Measurements from ENCODE around the gene CDC14A. TPM values are rescaled to one million over a fixed set of nuclear protein-coding genes. Genes with fewer than 3 reads are reported as not detected.

CDC14A gene
- total and polyA plus RNA-seq, 2 of the 8 experiments (the other 6 are each of a cell fraction or from before 2014, with no cell fraction given) = 3.2 to 8.9 TPM

- H3K23ac ChIP-seq (ENCODE audit: insufficient read length) = no peak overlapping the region
- H2BK5ac ChIP-seq (ENCODE audit: low read depth, low read length) = no peak overlapping the region
- no peak overlapping the region for H3K4me3 ChIP-seq (ENCODE audit: extremely low read depth in 1 of 4, insufficient read depth in 2 of 4, low read depth in 3 of 4, low read length in 4 of 4)
- TF ChIP-seq YY1 (IDR thresholded peaks at IDR 0.05; ENCODE audit: low read depth, low read length) = no peak
- TF ChIP-seq PHF8 (conservative IDR thresholded peaks at IDR 0.05; ENCODE audit: low read depth, low read length) = no peak
- TF ChIP-seq BACH1 (IDR thresholded peaks at IDR 0.05; ENCODE audit: low read length) = no peak
- no peak for TF ChIP-seq TBP (IDR thresholded peaks at IDR 0.05; ENCODE audit: low read depth, low read length)
- no peak for TF ChIP-seq CHD1 (IDR thresholded peaks at IDR 0.05; ENCODE audit: low read depth, low read length)
- no peak for TF ChIP-seq SIX5 (IDR thresholded peaks at IDR 0.05; ENCODE audit: low read depth, low read length)
- H3K4ac ChIP-seq (replicated peaks; ENCODE audit: insufficient read length, low read depth, low read length) = no peak overlapping the region
- no peak overlapping the region for H2BK12ac ChIP-seq (ENCODE audit: low read depth, low read length)
- no peak overlapping the region for H3K56ac ChIP-seq (replicated peaks; ENCODE audit: insufficient read length, low read depth, low read length)
- no peak overlapping the region for H2BK15ac ChIP-seq (ENCODE audit: low read length)
- no peak overlapping the region for H2AK5ac ChIP-seq (ENCODE audit: low read depth, low read length)
- WGBS, 2 experiments (ENCODE audit: extremely low coverage in 1 of 2, insufficient coverage in 1 of 2, insufficient read length in 1 of 2, insufficient replicate concordance in 2 of 2, low coverage in 1 of 2, low lambda C conversion rate in 2 of 2, missing lambda C conversion rate in 1 of 2) = 81% methylated on average over 3 of the region's 3 CpGs; no CpG with 5 or more reads in 1 of the 2 experiments
- no peaks in the 10 kb centered on the region for H3K4me1 ChIP-seq (replicated peaks in 1 of 4; ENCODE audit: control insufficient read depth in 3 of 4, insufficient read depth in 4 of 4, low read length in 3 of 4)
- no peak overlapping the region for H4K91ac ChIP-seq (replicated peaks; ENCODE audit: insufficient read length, low read length)
- H3K14ac ChIP-seq (ENCODE audit: insufficient read length) = no peak overlapping the region
- H2BK20ac ChIP-seq (ENCODE audit: low read length) = no peak overlapping the region
- no peak overlapping the region for H3K4me2 ChIP-seq (ENCODE audit: insufficient read depth in 1 of 2, low read depth in 2 of 2, low read length in 2 of 2)
- H3K36me3 ChIP-seq (ENCODE audit: control insufficient read depth in 2 of 4, insufficient read depth in 4 of 4, low read length in 3 of 4) = no peaks in the 10 kb centered on the region; a peak in 1 of 8 replicates
- no peaks in the 10 kb centered on the region for H4K20me1 ChIP-seq (replicated peaks in 1 of 2; ENCODE audit: control insufficient read depth in 1 of 2, insufficient read depth in 2 of 2, low read length in 2 of 2)
- H3K27me3 ChIP-seq (replicated peaks in 1 of 4; ENCODE audit: control insufficient read depth in 3 of 4, extremely low read depth in 1 of 4, insufficient read depth in 3 of 4, low read length in 3 of 4) = no peaks in the 10 kb centered on the region
- no peak overlapping the region for H4K5ac ChIP-seq (ENCODE audit: insufficient read length, low read depth, low read length)
- H3K79me2 ChIP-seq (ENCODE audit: control insufficient read depth in 1 of 2, insufficient read depth in 2 of 2, low read length in 2 of 2) = no peaks in the 10 kb centered on the region
- H3K9ac ChIP-seq (replicated peaks in 1 of 4; ENCODE audit: extremely low read depth in 1 of 4, low read depth in 3 of 4, low read length in 3 of 4) = peak overlapping the region in 1 of 4 experiments; percentile 11; a peak in 1 of 7 replicates
- H3K18ac ChIP-seq (ENCODE audit: extremely low read depth, low read length) = no peak overlapping the region
- 0 out of 2 replicates have a peak overlapping the region, but pooled peaks have one; percentile 0 for H2AFZ ChIP-seq (ENCODE audit: low read length)
- DNase-seq (ENCODE audit: low read depth in 1 of 2, low spot score in 2 of 2) (no peak), FAIRE-seq (no peak)
- H3K79me1 ChIP-seq (ENCODE audit: low read depth, low read length) = no peaks in the 10 kb centered on the region
- no peak overlapping the region for H2BK120ac ChIP-seq (replicated peaks; ENCODE audit: low read depth, low read length)
- no peaks in the 10 kb centered on the region for H3K9me3 ChIP-seq (ENCODE audit: insufficient read depth in 2 of 2, low read depth in 1 of 2, low read length in 1 of 2)
- H3K27ac ChIP-seq (ENCODE audit: low read depth, low read length) = no peak overlapping the region
- ChIA-PET POLR2A (ENCODE audit: partially characterized antibody) (interaction anchor here (1.6 kb wide), 1 partner anchor 14 kb away, joined by 3 read pairs; no protein-coding TSS in a partner anchor), CTCF (ENCODE audit: partially characterized antibody) (no interaction called here)
- no peaks in the 10 kb centered on the region for H3K23me2 ChIP-seq (ENCODE audit: low read depth, low read length)
- H4K8ac ChIP-seq (ENCODE audit: extremely low read depth, insufficient read depth, low read length) = no peak overlapping the region
Measured at GRCh38 chr1:100343897-100344296, 8.4 kb upstream of the CDC14A start.

Data from H1 (cell line).